Stimulated activated CD4-positive, alpha-beta T cell treated with anti-CD3 and anti-CD28 coated beads, TNF-alpha, amount 100 ng/mL, for 48 hours (primary cell): ENCODE results near the gene JPT2.

Experiments used
- DNase-seq, 3 donors: peaks; one replicate each; pipeline ENCODE4 v3.0.0-alpha.2; 2020; ENCODE audit warnings: low read depth in 3 of 3

The JPT2 gene

GRCh38 chr16:1651974-1652312 lies 26.1 kb upstream of the JPT2 start:
- no peak for DNase-seq

- DNase-seq = no peak
These were observed 25.1 kb upstream of the JPT2 start for GRCh38 chr16:1653023-1653422.

DNA sequence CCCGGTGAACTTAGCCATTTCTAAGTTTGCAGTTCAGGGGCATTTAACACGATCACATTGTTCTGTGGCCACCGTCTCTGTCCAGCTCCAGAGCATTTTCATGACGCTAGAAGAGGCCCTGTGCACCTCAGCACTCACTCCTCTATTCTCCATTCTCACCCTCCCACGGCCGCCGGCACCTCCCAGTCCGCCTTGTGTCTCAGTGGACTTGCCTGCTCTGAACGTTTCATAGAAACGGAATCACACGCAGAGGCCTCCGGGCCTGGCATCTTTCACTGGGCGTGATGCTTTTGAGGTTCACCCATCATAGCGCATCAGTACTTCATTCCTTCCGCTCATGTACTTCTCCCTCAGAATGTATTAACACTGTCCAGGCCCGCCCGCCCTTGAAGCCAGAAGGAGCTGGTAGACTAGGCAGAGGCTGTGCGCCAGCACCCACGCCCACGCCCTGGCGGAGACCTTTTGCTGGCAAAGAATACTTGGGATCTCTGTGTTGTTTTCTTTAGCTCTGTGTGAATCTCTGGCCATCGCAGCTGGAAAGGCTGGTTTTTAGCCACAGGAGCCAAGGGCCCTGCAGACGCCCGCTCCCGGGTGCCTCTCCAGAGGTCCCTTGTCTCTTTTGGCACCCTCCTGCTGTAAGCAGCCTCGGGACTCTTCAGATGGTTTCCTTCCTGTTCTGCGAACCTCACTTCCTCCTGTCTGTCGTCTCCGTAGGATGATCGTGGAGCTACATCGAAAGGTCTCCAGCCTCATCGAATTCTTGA lies 23.4 kb upstream of the JPT2 start:
- no peak for DNase-seq

DNA sequence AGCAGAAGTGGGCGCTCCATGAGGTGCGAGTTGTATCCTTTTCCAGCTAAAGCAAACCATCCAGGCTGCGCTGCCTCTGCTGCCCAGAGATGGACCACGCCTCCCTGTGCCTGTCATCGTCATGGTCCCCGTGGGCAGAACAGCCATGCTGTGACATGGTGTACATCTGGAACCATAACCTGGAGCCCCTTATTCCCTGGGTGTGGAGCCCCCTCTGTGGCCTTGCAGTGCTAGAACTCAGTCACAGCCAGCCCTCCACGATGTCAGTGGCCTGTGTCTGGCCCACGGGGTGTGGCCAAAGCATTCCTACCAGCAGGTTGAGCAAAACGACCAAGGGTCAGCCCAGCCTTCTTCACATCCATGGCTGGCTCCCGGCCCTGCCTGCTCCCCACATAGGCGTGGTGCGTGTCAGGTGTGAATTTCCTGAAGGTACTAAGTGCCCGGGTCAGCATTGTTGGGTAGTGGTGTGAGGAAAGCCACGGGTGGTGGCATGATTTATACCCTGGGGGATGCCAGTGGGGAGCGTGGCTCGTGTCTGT lies 22.7 kb upstream of the JPT2 start:
- no peak for DNase-seq

DNA sequence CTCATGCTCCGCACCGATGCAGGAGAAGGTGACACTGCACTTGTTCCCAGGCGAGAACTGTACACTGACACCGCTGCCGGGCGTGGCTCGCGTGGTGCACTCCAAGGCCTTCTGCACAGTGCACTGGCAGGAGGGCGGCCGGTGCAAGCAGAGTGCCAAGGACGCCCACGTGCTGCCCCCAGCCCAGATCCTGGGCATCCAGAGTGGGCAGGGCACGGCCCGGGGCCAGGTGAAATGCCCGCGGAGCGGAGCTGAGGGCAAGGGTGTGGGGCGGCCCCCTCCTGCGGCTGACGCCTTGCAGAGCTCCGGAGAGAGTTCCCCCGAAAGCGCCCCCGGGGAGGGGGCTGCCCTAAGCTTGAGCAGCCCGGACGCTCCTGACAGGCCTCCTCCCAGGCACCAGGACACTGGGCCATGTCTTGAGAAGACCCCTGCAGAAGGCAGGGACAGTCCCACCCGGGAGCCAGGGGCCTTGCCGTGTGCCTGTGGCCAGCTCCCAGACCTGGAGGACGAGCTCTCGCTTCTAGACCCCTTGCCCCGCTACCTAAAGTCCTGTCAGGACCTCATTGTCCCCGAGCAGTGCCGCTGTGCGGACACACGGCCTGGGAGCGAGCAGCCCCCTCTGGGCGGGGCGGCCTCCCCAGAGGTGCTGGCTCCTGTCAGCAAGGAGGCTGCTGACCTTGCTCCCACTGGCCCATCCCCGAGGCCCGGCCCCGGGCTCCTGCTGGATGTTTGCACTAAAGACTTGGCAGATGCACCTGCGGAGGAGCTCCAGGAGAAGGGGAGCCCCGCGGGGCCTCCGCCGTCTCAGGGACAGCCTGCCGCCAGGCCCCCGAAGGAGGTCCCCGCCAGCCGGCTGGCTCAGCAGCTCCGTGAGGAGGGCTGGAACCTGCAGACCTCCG lies 21.9 kb upstream of the JPT2 start:
- DNase-seq = no peak

DNA sequence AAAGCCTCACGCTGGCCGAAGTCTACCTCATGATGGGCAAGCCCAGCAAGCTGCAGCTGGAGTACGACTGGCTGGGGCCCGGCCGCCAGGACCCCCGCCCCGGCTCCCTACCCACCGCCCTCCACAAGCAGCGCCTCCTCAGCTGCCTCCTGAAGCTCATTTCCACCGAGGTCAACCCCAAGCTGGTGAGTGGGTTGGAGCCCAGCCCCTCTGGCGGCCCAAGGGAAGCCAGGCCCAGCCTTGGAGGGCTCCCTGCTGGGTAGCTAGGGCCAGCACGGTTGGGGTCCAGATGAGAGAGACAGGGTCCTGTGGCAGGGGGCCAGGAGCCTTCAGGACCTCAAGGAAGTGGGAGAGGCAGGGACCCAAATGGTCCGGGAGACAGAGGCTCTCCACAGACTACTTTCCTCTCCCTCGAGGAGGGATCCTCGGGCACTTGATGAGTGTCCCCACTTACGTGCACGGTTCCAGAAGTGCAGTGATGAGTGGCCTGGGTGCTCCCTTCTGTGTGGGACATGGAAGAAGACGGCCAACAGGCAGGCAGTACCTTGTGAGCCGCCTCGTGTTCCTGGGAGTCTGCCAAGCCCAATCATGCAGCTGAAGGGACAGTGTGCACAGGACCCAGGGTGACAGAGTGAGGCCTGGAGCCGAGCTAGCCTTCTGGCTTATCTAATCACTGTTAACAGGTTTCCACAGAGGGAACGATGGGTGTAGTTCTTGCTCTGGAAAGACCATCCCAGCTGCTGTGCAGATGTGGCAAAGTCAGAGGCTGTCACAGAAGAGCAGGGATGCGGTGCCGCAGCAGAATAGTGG lies 21.1 kb upstream of the JPT2 start:
- no peak for DNase-seq

DNA sequence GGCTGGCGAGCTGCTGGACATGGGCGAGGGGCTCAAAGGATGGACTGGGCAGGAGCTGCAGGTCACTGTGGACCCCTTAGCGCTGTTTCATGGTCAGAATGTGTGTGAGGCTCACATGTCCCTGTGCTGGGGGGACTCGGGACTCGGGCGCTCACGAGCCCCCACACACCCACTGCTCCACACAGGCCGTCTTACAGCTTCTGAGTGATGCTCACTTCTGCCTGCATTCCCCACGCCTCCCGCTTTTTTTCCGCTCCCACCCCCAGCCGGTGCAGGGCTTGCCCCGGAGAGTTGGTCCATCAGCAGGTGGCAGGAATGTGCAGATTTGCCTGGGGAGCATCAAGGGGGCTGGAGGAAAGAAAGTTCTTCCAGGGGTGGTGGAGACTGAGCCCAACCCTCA lies 20.2 kb upstream of the JPT2 start:
- no peak for DNase-seq

DNA sequence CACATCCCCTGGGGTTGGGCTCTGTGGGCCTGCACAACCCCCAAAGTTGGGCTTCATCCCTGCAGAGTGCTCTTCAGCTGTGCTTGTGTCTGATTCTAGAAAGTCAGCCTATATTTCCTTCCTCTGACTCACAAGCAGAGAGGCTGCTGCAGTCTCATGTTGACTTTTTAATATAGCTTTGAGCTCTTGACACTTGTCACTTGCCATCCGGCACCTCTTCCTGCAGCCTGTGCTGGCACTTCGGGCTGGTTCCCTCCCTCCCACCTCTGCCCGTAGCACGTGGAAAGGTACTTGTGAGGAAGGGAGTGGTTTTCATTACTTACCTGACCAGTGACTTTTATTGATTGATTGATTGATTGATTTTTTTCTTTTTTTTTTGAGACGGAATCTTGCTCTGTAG lies 19.0 kb upstream of the JPT2 start:
- DNase-seq = no peak

DNA sequence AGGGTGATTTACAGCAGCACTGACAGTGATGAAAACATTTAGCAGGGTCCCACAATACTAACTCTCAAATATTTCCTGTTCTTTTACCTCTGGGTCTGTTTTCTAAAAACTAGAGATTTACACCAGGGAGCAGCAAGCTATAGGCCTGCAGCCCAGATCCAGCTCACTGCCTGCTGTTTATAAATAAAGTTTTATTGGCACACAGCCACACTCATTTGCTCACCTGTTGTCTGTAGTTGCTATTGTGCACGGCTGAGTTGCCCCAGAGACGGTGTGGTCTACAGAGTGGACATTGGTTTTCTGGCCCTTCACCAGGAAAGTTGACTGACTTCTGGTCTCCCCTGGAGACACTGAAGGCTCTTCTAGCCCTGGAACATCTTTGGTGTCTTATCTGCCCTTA lies 16.3 kb upstream of the JPT2 start:
- DNase-seq = no peak

DNA sequence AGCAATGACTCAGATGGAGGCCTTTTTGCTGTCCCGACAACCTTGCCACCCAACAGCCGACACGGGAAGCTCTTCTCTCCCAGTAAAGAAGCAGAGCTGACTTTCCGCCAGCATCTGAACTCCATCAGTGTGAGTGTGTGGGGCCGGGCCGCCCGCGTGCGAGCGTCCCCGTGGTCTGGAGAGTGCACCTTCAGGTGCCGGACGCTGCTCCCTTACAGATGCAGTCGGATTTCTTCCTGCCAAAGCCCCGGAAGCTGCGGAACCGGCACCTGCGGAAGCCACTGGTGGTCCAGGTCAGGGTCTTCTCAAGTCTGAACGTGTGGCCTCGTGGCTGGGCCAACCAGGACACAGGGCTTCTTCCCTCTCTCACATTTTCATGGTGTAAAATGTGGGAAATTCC lies 15.5 kb upstream of the JPT2 start:
- DNase-seq = no peak

DNA sequence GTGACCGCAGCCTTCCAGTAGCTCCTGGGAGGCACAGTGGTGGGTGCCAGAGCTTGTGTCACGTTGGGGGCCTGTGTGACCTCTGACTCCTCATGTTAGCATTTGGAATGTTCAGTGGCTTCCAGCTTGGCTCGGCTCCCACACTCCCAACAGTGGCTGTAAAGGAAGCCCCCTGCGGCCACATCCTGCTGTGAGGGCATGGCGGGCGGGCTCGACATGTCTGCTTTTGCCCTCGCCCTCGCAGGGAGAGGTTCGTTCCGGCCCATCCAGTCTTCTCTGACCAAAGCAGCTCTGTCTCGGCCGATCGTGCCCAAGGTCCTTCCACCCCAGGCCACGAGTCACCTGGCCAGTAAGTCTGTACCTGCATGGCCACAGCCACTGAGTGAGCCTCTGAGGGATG lies 12.2 kb upstream of the JPT2 start:
- no peak for DNase-seq

DNA sequence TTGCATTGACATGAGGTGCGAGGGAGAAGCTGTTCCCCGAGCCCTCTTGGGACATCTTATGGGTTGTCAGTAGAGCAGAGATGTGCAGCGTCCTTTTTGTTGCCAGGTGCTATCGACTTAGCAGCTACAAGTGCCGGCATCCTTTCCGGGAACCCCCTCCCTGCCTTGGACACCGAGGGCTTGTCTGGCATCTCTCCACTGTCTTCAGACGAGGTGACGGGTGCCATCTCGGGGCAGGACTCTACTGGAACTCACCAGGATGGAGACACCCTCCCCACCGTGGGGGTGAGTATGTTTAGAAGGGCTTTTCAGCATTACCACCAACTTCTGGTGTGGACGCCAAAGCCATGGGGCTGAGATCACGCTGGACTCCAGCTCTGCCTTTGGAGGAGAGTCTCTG lies 11.8 kb upstream of the JPT2 start:
- no peak for DNase-seq

DNA sequence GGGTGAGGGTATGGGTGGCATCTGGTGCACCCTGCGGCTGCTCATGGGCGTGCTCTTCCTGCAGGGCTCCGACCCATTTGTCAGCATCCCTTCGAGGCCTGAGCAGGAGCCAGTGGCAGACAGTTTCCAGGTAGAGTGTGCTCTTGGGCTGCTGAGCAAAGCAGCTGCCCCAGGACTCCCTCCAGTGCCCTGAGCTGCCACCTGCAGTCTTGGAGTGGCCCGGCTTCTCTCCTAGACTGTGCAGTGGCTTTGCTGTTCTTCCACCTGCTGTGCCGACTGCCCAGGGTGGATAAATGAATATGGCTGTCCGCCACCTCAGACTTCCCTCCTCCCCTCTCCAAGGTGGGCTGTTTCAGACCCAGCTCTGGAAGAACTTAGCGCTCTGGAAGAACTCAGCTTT lies 10.8 kb upstream of the JPT2 start:
- DNase-seq = no peak

- no peak for DNase-seq
These were observed 10.2 kb upstream of the JPT2 start for GRCh38 chr16:1667916-1668315.

DNA sequence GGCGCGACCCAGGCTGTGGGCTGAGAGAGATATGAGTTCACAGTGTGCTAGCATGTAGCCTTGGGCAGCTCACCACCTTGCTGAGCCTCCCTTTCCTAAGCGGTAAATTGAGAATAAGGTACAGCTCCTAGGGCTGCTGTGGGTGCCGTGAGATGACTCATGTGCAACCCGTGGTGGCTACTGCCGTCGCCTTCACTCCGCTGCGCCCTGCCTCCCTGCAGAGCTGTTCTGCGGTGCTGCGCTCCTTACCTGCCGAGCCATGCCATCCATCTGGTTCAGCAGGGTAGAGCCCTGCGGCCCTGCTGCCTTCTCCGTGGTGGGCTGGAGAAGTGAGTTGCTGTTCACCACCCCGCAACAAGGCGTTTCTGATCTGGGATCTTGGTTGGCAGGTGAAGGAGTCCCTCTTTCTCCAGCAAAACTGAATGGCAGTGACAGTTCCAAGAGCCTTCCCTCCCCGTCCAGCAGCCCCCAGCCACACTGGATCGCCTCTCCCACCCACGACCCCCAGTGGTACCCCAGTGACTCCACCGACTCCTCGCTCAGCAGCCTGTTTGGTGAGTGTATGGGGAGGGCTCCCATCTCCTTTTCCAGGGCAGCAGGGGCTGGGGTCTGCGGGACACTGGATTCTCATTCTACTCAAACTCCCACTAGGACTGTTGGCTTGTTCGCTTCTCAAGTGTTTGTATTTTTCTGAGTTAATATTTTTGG lies 9.3 kb upstream of the JPT2 start:
- no peak for DNase-seq

DNA sequence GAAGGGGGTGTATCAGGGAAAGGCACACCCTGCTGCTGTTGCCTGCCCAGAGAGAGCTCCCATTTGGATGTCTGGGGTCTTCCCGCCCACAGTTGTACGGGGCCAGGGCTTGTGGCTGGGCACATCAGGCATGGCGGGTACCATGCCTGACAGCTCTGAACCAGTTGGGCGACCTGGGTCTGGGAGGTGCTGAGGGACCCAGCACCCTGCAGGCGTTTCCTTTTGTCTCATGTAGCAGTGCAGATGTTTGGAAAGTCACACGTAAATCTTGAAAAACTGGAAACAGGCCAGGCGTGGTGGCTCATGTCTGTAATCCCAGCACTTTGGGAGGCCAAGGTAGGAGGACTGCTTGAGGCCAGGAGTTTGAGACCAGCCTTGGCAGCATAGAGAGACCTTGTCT lies 8.4 kb upstream of the JPT2 start:
- DNase-seq = no peak

- no peak for DNase-seq
These were observed 7.7 kb upstream of the JPT2 start for GRCh38 chr16:1670371-1670770.

DNA sequence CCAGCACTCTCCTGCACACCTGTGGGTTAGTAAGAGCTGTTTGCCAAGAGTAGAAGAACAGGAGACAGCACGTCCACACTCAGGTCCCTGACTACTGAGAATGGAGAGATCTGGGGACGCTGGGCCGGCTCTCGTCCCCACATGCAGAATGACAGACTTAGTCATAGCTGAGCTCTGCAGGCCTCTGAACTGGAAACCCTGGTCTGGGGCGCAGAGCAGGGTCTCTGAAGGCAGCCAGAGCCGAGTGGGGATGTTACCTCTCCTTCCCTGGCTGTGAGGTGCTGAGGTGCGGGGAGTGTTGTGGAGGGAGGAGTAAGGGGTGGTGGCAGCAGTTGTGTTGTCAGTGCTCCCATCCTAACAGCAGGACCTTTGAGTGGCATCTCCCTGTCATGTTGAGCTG lies 7.2 kb upstream of the JPT2 start:
- no peak for DNase-seq

DNA sequence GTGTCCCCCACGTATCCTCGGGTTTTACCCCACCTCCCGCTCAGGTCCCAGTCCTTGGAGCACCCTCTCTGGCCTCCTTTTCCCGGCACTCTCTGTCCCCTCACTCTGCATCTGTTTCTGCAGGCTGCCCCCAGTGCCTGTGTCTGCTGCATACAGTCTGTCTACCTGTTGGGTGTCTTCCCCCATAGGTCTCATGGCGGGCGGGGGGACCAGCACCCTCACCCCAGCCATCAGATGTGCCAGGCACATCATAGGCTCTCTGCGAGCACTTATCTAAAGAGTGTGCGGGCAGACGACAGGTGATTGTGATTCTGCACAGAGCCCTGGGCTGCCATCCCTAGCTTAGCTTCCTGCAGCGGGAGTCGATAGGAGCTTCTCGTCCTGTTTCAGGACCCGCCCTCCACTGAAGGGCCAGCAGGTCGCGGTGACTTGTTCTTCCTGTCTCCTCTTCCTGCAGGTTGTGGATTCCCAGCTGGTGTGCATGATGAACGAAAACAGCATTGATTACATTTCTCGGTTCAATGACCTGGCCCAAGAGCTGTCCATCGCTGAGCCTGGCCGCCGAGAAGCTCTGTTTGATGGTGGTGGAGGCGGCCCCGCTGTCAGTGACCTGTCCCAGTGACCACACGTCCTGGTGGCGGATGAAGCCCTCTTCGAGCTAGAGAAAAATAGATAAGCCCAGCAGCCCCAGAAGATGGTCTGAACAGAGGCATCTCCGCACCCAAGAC lies 4.5 kb upstream of the JPT2 start:
- DNase-seq = no peak

DNA sequence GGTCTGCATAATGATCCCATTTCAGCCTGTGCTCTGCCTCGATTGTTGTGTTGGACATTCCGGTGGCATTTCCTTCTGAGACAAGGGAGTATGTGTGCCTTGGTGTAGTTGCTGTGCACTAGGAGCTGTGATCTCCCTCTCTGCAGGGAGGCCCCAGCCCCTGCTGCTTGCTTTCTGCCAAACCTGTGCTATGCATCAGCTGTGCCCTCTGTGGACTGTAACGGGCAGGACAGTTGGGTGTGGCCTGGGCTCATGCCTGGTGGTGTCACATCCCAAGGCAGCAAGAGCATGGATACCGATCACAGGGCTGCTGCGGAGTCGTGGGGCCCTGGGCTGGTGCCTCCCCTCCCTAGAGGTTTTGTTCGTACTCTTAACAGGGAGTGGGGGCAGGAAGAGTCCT lies 3.8 kb upstream of the JPT2 start:
- no peak for DNase-seq
